Psoas muscle (tissue), 8 donors: ENCODE measurements around the gene NLE1. TPM values are rescaled to one million over a fixed set of nuclear protein-coding genes. Genes with fewer than 3 reads are reported as not detected.
"Not testable (repeated sequence)": the region's sequence is repeated elsewhere in the genome, so short reads cannot be mapped to it uniquely, and the experiment has no call there.

ENCODE experiments used
- ATAC-seq, 4 donors: fragments of 200-7000 bp; cut with Tn5 transposase; one replicate each; pipeline ENCODE4 v1.9.1; 2020; ENCODE audit warnings: moderate library complexity in 3 of 4, mild to moderate bottlenecking in 2 of 4
- DNase-seq, 2 donors: peaks; one replicate each; pipeline ENCODE4 v3.0.0-alpha.2; 2020
- H3K27ac ChIP-seq: fragments of 200-600 bp; one replicate; pipeline ENCODE4 v1.8.0; 2022
- H3K27me3 ChIP-seq, 3 donors: fragments of 200-600 bp in 1 of 3; one replicate each; pipeline versions ENCODE4 v1.6.1 to v1.8.0; 2013 to 2022; ENCODE audit warnings: low read length in 2 of 3, mild to moderate bottlenecking in 2 of 3, moderate library complexity in 1 of 3; ENCODE audit not compliant: insufficient read depth in 3 of 3
- H3K36me3 ChIP-seq, 2 donors: fragments of 200-600 bp in 1 of 2; one replicate each; pipeline versions ENCODE4 v1.6.1 to v1.8.0; 2013 to 2022; ENCODE audit warnings: low read depth in 1 of 2, mild to moderate bottlenecking in 1 of 2, moderate library complexity in 1 of 2; ENCODE audit not compliant: insufficient read depth in 1 of 2
- H3K4me1 ChIP-seq: fragments of 200-600 bp; one replicate; pipeline ENCODE4 v1.8.0; 2022
- H3K4me3 ChIP-seq: fragments of 200-600 bp; one replicate; pipeline ENCODE4 v1.8.0; 2022; ENCODE audit warnings: mild to moderate bottlenecking
- H3K9me3 ChIP-seq: fragments of 200-600 bp; one replicate; pipeline ENCODE4 v1.8.0; 2022
- CTCF ChIP-seq: fragments of 200-600 bp; IDR thresholded peaks from one replicate; pipeline ENCODE4 v1.8.0; 2022; ENCODE audit warnings: antibody characterized with exemption
- WGBS, 3 donors: extraction: QIAGEN DNeasy Blood & Tissue Kit; methylation state at CpG; one replicate each; pipeline versions ENCODE4 v1.1.6 to v1.1.7; 2013; 5-methylcytosine and 5-hydroxymethylcytosine counted together
- intact Hi-C, 2 donors: fragments of 100-400 bp; cut with DNase I; formaldehyde crosslinking; loops; one replicate each; pipeline versions ENCODE4 v1.11.0 to v1.14.2; 2022
- polyA plus RNA-seq, 3 donors: library from polyadenylated mRNA; stranded (reverse); fragments of 200-250 nt; gene quantifications; one replicate each; pipeline ENCODE4 v1.2.3, GENCODE V29; 2013
- total RNA-seq, 4 donors: library from RNA; stranded (reverse); fragmentation: NEBNext Ultra II Directional in 2 of 4; extraction: Animal tissue kit (Norgen Biotek cat#: 25700) in 2 of 4; gene quantifications; one replicate each; pipeline versions ENCODE4 v1.2.1 to v1.2.4, GENCODE V29; 2021 to 2023
- donor health status: healthy with polysubstance abuse.
- donor health status: DM: no; HTN: no; CAD: no; lungs with moderate emphysema.
- donor health status: Bipolar disorder and iron deficiency.
- donor health status: healthy.
- donor health status: DM: yes; HTN: yes; CAD: no.
- donor health status: DM: no; HTN: no; CAD: no.
- donor health status: DM: no; HTN: no; CAD: no.
- donor health status: DM: yes; HTN: yes; CAD: no.

The NLE1 gene
- total and polyA plus RNA-seq, 7 donors, result 9.1 to 15.6 (median 10.4) TPM

DNA sequence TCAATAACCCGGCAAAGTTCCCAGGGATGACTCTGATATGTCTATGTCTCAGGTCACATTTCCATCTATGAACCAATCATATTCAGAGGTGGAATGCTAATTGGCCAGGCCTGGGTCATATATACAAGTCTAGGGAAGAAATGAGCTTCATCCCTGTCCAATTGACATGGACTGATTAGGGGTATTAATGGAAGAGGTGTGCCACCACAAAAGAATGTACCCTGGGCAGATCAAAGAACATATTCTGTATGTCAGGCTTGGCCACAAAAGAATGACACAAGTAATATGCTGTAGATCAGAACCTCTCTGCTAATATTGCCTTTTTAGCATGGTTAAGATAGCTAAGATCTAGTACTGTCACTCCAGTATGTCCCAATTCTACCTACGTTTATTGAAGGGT lies 45.4 kb upstream of the NLE1 start:
- no peak for DNase-seq
- no peak for ATAC-seq

GRCh38 chr17:35185849-35186248 lies 43.7 kb upstream of the NLE1 start:
- no peak for ATAC-seq
- no peak for TF ChIP-seq CTCF
- no peak for DNase-seq
- H3K27ac ChIP-seq, result no peak overlapping the region
- intact Hi-C loops, result no loop called here
- no peak overlapping the region for H3K4me3 ChIP-seq
- no peaks in the 10 kb centered on the region for H3K4me1 ChIP-seq
- no peaks in the 10 kb centered on the region for H3K27me3 ChIP-seq
- 37 to 46% (median 40%) methylated on average over 1 of the region's 1 CpG for WGBS, 3 donors
- H3K9me3 ChIP-seq, result no peaks in the 10 kb centered on the region
- peaks cover 3 to 80% of the 10 kb centered on the region in 2 donors for H3K36me3 ChIP-seq

More for the DNA sequence above, 45.4 kb upstream of the NLE1 start:
- H3K36me3 ChIP-seq, result peaks cover 3 to 64% of the 10 kb centered on the region in 2 donors
- intact Hi-C loops, result no loop called here
- no peaks in the 10 kb centered on the region for H3K4me1 ChIP-seq
- no peaks in the 10 kb centered on the region for H3K27me3 ChIP-seq
- TF ChIP-seq CTCF, result no peak
- no peak overlapping the region for H3K27ac ChIP-seq
- H3K4me3 ChIP-seq, result no peak overlapping the region
- H3K9me3 ChIP-seq, result no peaks in the 10 kb centered on the region
- 82 to 87% (median 82%) methylated on average over 2 of the region's 2 CpGs for WGBS, 3 donors

GRCh38 chr17:35184274-35184673 lies 42.2 kb upstream of the NLE1 start:
- DNase-seq (no peak), ATAC-seq (no peak)
- H3K4me3 ChIP-seq, result no peak overlapping the region
- H3K36me3 ChIP-seq, result peaks cover 3 to 96% of the 10 kb centered on the region in 2 donors
- no peaks in the 10 kb centered on the region for H3K27me3 ChIP-seq
- intact Hi-C loops, result no loop called here
- TF ChIP-seq CTCF, result no peak
- H3K4me1 ChIP-seq, result no peaks in the 10 kb centered on the region
- 49 to 62% (median 51%) methylated on average over 3 of the region's 3 CpGs for WGBS, 3 donors
- no peak overlapping the region for H3K27ac ChIP-seq
- H3K9me3 ChIP-seq, result no peaks in the 10 kb centered on the region

DNA sequence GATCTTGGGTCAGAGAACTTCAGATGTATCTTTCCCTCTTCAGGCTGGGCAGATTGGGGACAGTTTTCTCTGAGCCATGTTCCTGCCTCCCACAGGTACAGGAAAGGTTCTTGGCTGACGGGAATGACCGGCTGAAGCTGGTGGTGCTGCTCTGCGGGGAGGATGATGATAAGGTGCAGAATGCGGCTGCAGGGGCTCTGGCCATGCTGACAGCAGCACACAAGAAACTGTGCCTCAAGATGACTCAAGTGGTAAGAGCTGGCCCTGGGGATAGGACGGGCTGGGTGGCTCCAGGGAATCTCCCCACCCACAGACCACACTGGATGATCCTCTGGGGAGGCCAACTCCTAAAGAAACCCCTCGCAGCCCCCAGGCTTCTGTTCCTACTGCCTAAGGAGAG lies 41.2 kb upstream of the NLE1 start:
- peaks cover 3 to 95% of the 10 kb centered on the region in 2 donors for H3K36me3 ChIP-seq

DNA sequence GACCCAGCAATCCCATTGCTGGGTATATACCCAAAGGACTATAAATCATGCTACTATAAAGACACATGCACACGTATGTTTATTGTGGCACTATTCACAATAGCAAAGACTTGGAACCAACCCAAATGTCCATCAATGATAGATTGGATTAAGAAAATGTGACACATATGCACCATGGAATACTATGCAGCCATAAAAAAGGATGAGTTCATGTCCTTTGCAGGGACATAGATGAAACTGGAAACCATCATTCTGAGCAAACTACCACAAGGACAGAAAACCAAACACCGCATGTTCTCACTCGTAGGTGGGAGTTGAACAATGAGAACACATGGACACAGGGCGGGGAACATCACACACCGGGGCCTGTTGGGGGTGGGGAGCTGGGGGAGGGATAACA lies 37.3 kb upstream of the NLE1 start:
- WGBS, 3 donors, result 92 to 98% (median 93%) methylated on average over 5 of the region's 5 CpGs
- H3K9me3 ChIP-seq, H3K4me3 ChIP-seq, DNase-seq, H3K4me1 ChIP-seq, ATAC-seq, H3K27ac ChIP-seq, H3K27me3 ChIP-seq, intact Hi-C loops: not testable (repeated sequence)
- peaks cover 5 to 93% of the 10 kb centered on the region in 2 donors for H3K36me3 ChIP-seq

More for the DNA sequence above, 41.2 kb upstream of the NLE1 start:
- DNase-seq (no peak), ATAC-seq (no peak)
- no peak for TF ChIP-seq CTCF
- Histone ChIP-seq H3K4me3 (no peak overlapping the region), H3K27me3 (no peaks in the 10 kb centered on the region), H3K27ac (no peak overlapping the region), H3K4me1 (no peaks in the 10 kb centered on the region), H3K9me3 (no peaks in the 10 kb centered on the region)
- WGBS, 3 donors, result 79 to 81% (median 80%) methylated on average over 6 of the region's 6 CpGs
- intact Hi-C loops, result no loop called here
